GM19023 (cell line): ENCODE measurements around the gene MEA1.

ENCODE experiments used
- ATAC-seq: cut with Tn5 transposase; IDR thresholded peaks from one replicate; pipeline ENCODE4 v1.9.1; 2021; ENCODE audit warnings: mild to moderate bottlenecking, moderate library complexity; ENCODE audit not compliant: unreplicated experiment

Gene MEA1

GRCh38 chr6:42978487-42978838 lies 35.3 kb downstream of the MEA1 start:
- peak; percentile 22 for ATAC-seq

GRCh38 chr6:42974919-42975505 lies 38.7 kb downstream of the MEA1 start:
- no peak for ATAC-seq

GRCh38 chr6:42973926-42974325 lies 39.8 kb downstream of the MEA1 start:
- no peak for ATAC-seq

GRCh38 chr6:42971746-42972327 lies 41.9 kb downstream of the MEA1 start:
- ATAC-seq: no peak

GRCh38 chr6:42970871-42971612 lies 42.7 kb downstream of the MEA1 start:
- ATAC-seq: no peak

- no peak for ATAC-seq
These were observed 43.8 kb downstream of the MEA1 start for GRCh38 chr6:42969934-42970333.

GRCh38 chr6:42969431-42969830 lies 44.3 kb downstream of the MEA1 start:
- no peak for ATAC-seq

GRCh38 chr6:42968783-42969182 lies 45.0 kb downstream of the MEA1 start:
- no peak for ATAC-seq

GRCh38 chr6:42968126-42968701 lies 45.5 kb downstream of the MEA1 start:
- no peak for ATAC-seq

- no peak for ATAC-seq
These were observed 46.5 kb downstream of the MEA1 start for GRCh38 chr6:42967228-42967627.

- no peak for ATAC-seq
These were observed 47.2 kb downstream of the MEA1 start for GRCh38 chr6:42966571-42966970.

GRCh38 chr6:42963855-42964605 lies 49.7 kb downstream of the MEA1 start:
- ATAC-seq: no peak

DNA sequence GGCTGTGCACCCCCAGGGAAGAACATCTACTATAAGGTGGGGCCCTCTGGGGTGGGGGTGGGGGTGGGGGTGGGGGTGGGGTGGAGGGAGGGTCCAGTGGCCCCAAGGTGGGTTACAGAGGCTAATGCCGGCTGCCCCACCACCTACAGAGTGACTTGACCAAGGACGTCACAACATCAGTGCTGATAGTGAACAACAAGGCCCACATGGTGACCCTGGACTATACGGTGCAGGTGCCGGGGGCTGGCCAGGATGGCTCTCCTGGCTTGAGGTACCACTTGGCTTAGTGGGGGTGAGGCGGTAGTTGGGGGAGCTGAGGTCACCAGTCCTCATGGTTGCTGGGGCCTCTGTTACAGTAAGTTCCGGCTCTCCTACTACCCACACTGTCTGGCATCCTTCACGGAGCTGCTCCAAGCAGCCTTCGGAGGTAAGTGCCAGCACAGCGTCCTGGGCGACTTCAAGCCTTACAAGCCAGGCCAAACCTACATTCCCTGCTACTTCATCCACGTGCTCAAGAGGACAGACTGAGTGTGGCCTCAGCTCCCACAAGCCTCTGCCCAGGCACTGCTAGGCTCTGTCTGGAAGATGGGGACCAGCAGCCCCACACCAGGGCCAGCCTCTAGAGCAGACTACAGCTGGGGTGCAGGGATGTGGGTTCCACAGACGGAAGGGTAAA lies 50.4 kb downstream of the MEA1 start:
- ATAC-seq: no peak

GRCh38 chr6:42962502-42963178 lies 51.1 kb downstream of the MEA1 start:
- ATAC-seq: no peak

DNA sequence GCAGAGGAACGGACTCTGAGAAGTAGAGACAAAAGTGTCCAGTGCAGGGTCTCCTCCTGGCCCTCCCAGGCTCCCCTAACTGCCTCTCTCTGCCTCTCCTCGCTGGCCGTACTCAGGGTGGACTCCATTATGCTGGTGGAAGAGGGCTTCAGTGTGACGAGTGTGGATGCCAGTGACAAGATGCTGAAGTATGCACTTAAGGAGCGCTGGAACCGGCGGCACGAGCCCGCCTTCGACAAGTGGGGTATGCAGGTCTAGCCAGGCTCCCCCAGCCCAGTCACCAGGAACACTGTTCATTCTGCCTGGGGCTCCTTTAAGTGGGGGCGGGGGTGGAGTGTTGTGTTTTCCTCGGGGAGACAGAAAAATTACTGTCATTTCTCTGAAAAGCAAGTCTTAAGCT lies 51.6 kb downstream of the MEA1 start:
- no peak for ATAC-seq
